ENCODE measurements around the gene GALNT15.

Gene GALNT15

GRCh38 chr3:16182612-16183011 lies 8.1 kb downstream of the GALNT15 start:
- DNase-seq (ENCODE audit: low read depth) = no peak
- no peak for TF ChIP-seq CTCF (conservative IDR thresholded peaks at IDR 0.05; ENCODE audit: control insufficient read depth, insufficient read depth, low read depth, low read length)
- no peak overlapping the region for H3K4me3 ChIP-seq (ENCODE audit: control insufficient read depth, low read depth, low read length)

GRCh38 chr3:16183082-16183481 lies 8.6 kb downstream of the GALNT15 start:
- no peak overlapping the region for H3K4me3 ChIP-seq (ENCODE audit: control insufficient read depth, low read depth, low read length)
- no peak for TF ChIP-seq CTCF (conservative IDR thresholded peaks at IDR 0.05; ENCODE audit: control insufficient read depth, insufficient read depth, low read depth, low read length)
- DNase-seq (ENCODE audit: low read depth) = no peak

GRCh38 chr3:16183601-16184270 lies 9.3 kb downstream of the GALNT15 start:
- TF ChIP-seq CTCF (conservative IDR thresholded peaks at IDR 0.05; ENCODE audit: control insufficient read depth, insufficient read depth, low read depth, low read length) = no peak
- peak; percentile 96 for DNase-seq (ENCODE audit: low read depth)
- no peak overlapping the region for H3K4me3 ChIP-seq (ENCODE audit: control insufficient read depth, low read depth, low read length)

GRCh38 chr3:16186086-16186485 lies 11.6 kb downstream of the GALNT15 start:
- no peak overlapping the region for H3K4me3 ChIP-seq (ENCODE audit: control insufficient read depth, low read depth, low read length)
- peak; percentile 70 for DNase-seq (ENCODE audit: low read depth)
- no peak for TF ChIP-seq CTCF (conservative IDR thresholded peaks at IDR 0.05; ENCODE audit: control insufficient read depth, insufficient read depth, low read depth, low read length)

GRCh38 chr3:16186565-16186964 lies 12.1 kb downstream of the GALNT15 start:
- H3K4me3 ChIP-seq (ENCODE audit: control insufficient read depth, low read depth, low read length) = no peak overlapping the region
- no peak for DNase-seq (ENCODE audit: low read depth)

GRCh38 chr3:16187213-16187790 lies 12.8 kb downstream of the GALNT15 start:
- no peak for TF ChIP-seq CTCF (conservative IDR thresholded peaks at IDR 0.05; ENCODE audit: control insufficient read depth, insufficient read depth, low read depth, low read length)
- no peak overlapping the region for H3K4me3 ChIP-seq (ENCODE audit: control insufficient read depth, low read depth, low read length)
- DNase-seq (ENCODE audit: low read depth) = no peak

More at GRCh38 chr3:16186565-16186964, 12.1 kb downstream of the GALNT15 start:
- no peak for TF ChIP-seq CTCF (conservative IDR thresholded peaks at IDR 0.05; ENCODE audit: control insufficient read depth, insufficient read depth, low read depth, low read length)

Data from fibroblast of mammary gland (primary cell).